Activated naive CD8-positive, alpha-beta T cell treated with anti-CD3 and anti-CD28 coated beads, Interleukin-2, amount 50 U/mL, for 16 hours (primary cell): ENCODE results near the gene ABCB11.
"Not testable (repeated sequence)": the region's sequence is repeated elsewhere in the genome, so short reads cannot be mapped to it uniquely, and the experiment has no call there.

Experiments
- DNase-seq: peaks from one replicate; pipeline ENCODE4 v3.0.0-alpha.2; 2020; ENCODE audit warnings: low read depth, low spot score

The ABCB11 gene

GRCh38 chr2:168892327-168892726, 138.8 kb downstream of the ABCB11 start:
- no peak for DNase-seq

GRCh38 chr2:168890006-168890782, 140.9 kb downstream of the ABCB11 start, which contains the start of gene SPC25:
Gene SPC25 (minus strand): TSS chr2:168890430. CDS start chr2:168889519, 911 bp downstream.
- peak; percentile 54 for DNase-seq

GRCh38 chr2:168889635-168890005, 141.5 kb downstream of the ABCB11 start:
- no peak for DNase-seq

GRCh38 chr2:168884975-168885374, 146.1 kb downstream of the ABCB11 start:
- DNase-seq: no peak

GRCh38 chr2:168882163-168882562, 149.0 kb downstream of the ABCB11 start:
- DNase-seq: not testable (repeated sequence)

- no peak for DNase-seq
These were observed 156.6 kb downstream of the ABCB11 start for GRCh38 chr2:168874368-168875054.

GRCh38 chr2:168870824-168871223, 160.3 kb downstream of the ABCB11 start:
- DNase-seq: not testable (repeated sequence)
